Endodermal cell (in vitro differentiated cells): ENCODE measurements around the gene CLSTN1. TPM values are rescaled to one million over a fixed set of nuclear protein-coding genes. Genes with fewer than 3 reads are reported as not detected.
A peak's percentile ranks its signal among the peaks of the same experiment; 100 is the strongest.

ENCODE experiments used
- DNase-seq: peaks from one replicate; pipeline ENCODE4 v3.0.0-alpha.2; 2017
- H3K27ac ChIP-seq: 2 replicates; pipeline ENCODE4 v1.5.1; 2013; ENCODE audit warnings: mild to moderate bottlenecking, low read depth, low read length, moderate library complexity
- H3K27me3 ChIP-seq: 2 replicates; pipeline ENCODE4 v1.6.1; 2013; ENCODE audit warnings: mild to moderate bottlenecking, low read length, moderate library complexity; ENCODE audit not compliant: insufficient read depth, control insufficient read depth, poor library complexity, severe bottlenecking
- H3K36me3 ChIP-seq: 2 replicates; pipeline ENCODE4 v1.7.0; 2013; ENCODE audit warnings: mild to moderate bottlenecking, low read length, moderate library complexity; ENCODE audit not compliant: control insufficient read depth, insufficient read depth
- H3K4me1 ChIP-seq: one replicate; pipeline ENCODE4 v1.7.0; 2013; ENCODE audit warnings: low read length; ENCODE audit not compliant: control insufficient read depth, insufficient read depth
- H3K4me3 ChIP-seq: 2 replicates; pipeline ENCODE4 v1.5.1; 2013; ENCODE audit warnings: mild to moderate bottlenecking, low read length, moderate library complexity
- H3K9ac ChIP-seq: 2 replicates; pipeline ENCODE4 v1.6.1; 2013; ENCODE audit warnings: mild to moderate bottlenecking, low read length, moderate library complexity; ENCODE audit not compliant: poor library complexity, severe bottlenecking; ENCODE audit errors: extremely low read depth
- H3K9me3 ChIP-seq: 2 replicates; pipeline ENCODE4 v1.6.1; 2013; ENCODE audit warnings: mild to moderate bottlenecking, low read length, moderate library complexity; ENCODE audit not compliant: control insufficient read depth
- H3K27ac Mint-ChIP-seq: 2 replicates; pipeline ENCODE4 v1.8.0; 2020; ENCODE audit warnings: mixed read lengths
- H3K27me3 Mint-ChIP-seq: 2 replicates; pipeline ENCODE4 v1.8.0; 2021; ENCODE audit warnings: mild to moderate bottlenecking, mixed read lengths; ENCODE audit not compliant: insufficient read depth
- H3K36me3 Mint-ChIP-seq: 2 replicates; pipeline ENCODE4 v1.8.0; 2020; ENCODE audit warnings: low read depth, mixed read lengths
- H3K4me1 Mint-ChIP-seq: 2 replicates; pipeline ENCODE4 v1.8.0; 2020; ENCODE audit warnings: mixed read lengths
- H3K4me3 Mint-ChIP-seq: 2 replicates; pipeline ENCODE4 v1.8.0; 2020; ENCODE audit warnings: mild to moderate bottlenecking, moderate library complexity, mixed read lengths
- H3K9me3 Mint-ChIP-seq: 2 replicates; pipeline ENCODE4 v1.8.0; 2020; ENCODE audit warnings: mild to moderate bottlenecking, mixed read lengths
- WGBS, 2 experiments: methylation state at CpG; one replicate each; pipeline versions ENCODE4 v1.1.5 to v1.1.7; 2013; ENCODE audit warnings: missing lambda C conversion rate in 2 of 2, mixed read lengths in 1 of 2; ENCODE audit not compliant: insufficient coverage in 1 of 2, insufficient read length in 1 of 2; 5-methylcytosine and 5-hydroxymethylcytosine counted together
- total RNA-seq, 2 donors: library from RNA; stranded (reverse); fragmentation: NEBNext Ultra II Directional in 1 of 2; extraction: Animal tissue kit (Norgen Biotek cat#: 25700) in 1 of 2; gene quantifications; 2 replicates in 1 of 2; 3 replicates in 1 of 2; pipeline ENCODE4 v1.2.1, GENCODE V29; 2021
- TF ChIP-seq, protein P1 (sequence below): fragments of 200-600 bp; sonication (generic); conservative IDR thresholded peaks from 2 replicates; pipeline ENCODE4 v1.5.0; 2021; ENCODE audit warnings: antibody characterized with exemption, mild to moderate bottlenecking

Gene CLSTN1
- total RNA-seq, 2 donors from 2014 or later, result 96.6 to 116 TPM

DNA sequence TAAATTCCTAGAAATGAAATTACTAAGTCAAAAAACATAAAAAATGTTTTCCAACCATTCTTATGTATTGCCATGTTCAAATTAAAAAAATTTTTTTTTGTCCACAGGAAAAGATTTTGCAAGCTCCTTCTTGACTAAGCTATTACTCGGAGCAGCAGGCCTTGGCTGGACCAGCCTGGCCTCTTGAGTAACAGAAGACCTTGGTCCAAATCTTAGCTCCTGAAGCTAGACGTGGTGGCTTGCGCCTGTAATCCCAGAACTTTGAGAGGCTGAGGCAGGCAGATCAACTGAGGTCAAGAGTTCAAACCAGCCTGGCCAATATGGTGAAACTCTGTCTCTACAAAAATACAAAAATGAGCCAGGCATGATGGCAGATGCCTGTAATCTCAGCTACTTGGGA lies 77.6 kb downstream of the CLSTN1 start:
- TF ChIP-seq, protein P1, sequence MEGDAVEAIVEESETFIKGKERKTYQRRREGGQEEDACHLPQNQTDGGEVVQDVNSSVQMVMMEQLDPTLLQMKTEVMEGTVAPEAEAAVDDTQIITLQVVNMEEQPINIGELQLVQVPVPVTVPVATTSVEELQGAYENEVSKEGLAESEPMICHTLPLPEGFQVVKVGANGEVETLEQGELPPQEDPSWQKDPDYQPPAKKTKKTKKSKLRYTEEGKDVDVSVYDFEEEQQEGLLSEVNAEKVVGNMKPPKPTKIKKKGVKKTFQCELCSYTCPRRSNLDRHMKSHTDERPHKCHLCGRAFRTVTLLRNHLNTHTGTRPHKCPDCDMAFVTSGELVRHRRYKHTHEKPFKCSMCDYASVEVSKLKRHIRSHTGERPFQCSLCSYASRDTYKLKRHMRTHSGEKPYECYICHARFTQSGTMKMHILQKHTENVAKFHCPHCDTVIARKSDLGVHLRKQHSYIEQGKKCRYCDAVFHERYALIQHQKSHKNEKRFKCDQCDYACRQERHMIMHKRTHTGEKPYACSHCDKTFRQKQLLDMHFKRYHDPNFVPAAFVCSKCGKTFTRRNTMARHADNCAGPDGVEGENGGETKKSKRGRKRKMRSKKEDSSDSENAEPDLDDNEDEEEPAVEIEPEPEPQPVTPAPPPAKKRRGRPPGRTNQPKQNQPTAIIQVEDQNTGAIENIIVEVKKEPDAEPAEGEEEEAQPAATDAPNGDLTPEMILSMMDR, result no peak
- no peaks in the 10 kb centered on the region for H3K9me3 ChIP-seq
- Mint-ChIP-seq H3K4me3 (no peak overlapping the region), H3K36me3 (peaks cover 70% of the 10 kb centered on the region), H3K4me1 (no peaks in the 10 kb centered on the region), H3K9me3 (no peaks in the 10 kb centered on the region), H3K27me3 (no peaks in the 10 kb centered on the region), H3K27ac (no peak overlapping the region)
- no peak overlapping the region for H3K4me3 ChIP-seq
- no peaks in the 10 kb centered on the region for H3K27me3 ChIP-seq
- H3K9ac ChIP-seq, result no peak overlapping the region
- H3K4me1 ChIP-seq, result no peaks in the 10 kb centered on the region
- H3K27ac ChIP-seq, result no peak overlapping the region
- WGBS, 2 experiments, result 86 to 92% methylated on average over 3 of the region's 3 CpGs
- DNase-seq, result no peak
- peaks cover 67% of the 10 kb centered on the region for H3K36me3 ChIP-seq

- no peak for DNase-seq
- H3K4me1 ChIP-seq, result no peaks in the 10 kb centered on the region
- no peaks in the 10 kb centered on the region for H3K4me1 Mint-ChIP-seq
- no peaks in the 10 kb centered on the region for H3K27me3 Mint-ChIP-seq
- no peak overlapping the region for H3K4me3 Mint-ChIP-seq
- no peak overlapping the region for H3K4me3 ChIP-seq
- peaks cover 69% of the 10 kb centered on the region for H3K36me3 ChIP-seq
- no peak overlapping the region for H3K27ac Mint-ChIP-seq
- no peak overlapping the region for H3K27ac ChIP-seq
- no peaks in the 10 kb centered on the region for H3K27me3 ChIP-seq
- H3K9me3 ChIP-seq, result no peaks in the 10 kb centered on the region
- TF ChIP-seq, protein P1, result no peak
- peaks cover 71% of the 10 kb centered on the region for H3K36me3 Mint-ChIP-seq
- 95 to 96% methylated on average over 27 to 28 of the region's 28 CpGs for WGBS, 2 experiments
- H3K9ac ChIP-seq, result no peak overlapping the region
- H3K9me3 Mint-ChIP-seq, result no peaks in the 10 kb centered on the region
Measured at GRCh38 chr1:9744106-9744799, 79.5 kb downstream of the CLSTN1 start.

GRCh38 chr1:9737671-9738070 lies 86.1 kb downstream of the CLSTN1 start:
- Mint-ChIP-seq H3K36me3 (peaks cover 90% of the 10 kb centered on the region), H3K27me3 (no peaks in the 10 kb centered on the region), H3K4me3 (no peak overlapping the region), H3K9me3 (peaks cover 8% of the 10 kb centered on the region), H3K27ac (peak overlapping the region; percentile 83), H3K4me1 (no peaks in the 10 kb centered on the region)
- Histone ChIP-seq H3K4me1 (no peaks in the 10 kb centered on the region), H3K9me3 (no peaks in the 10 kb centered on the region), H3K9ac (no peak overlapping the region), H3K27me3 (no peaks in the 10 kb centered on the region), H3K4me3 (no peak overlapping the region), H3K27ac (peak overlapping the region; percentile 4), H3K36me3 (peaks cover 91% of the 10 kb centered on the region)
- 96 to 98% methylated on average over 9 to 10 of the region's 10 CpGs for WGBS, 2 experiments
- no peak for DNase-seq
- TF ChIP-seq, protein P1, result no peak
